ENCODE data around the gene RRAD.

GRCh38 chr16:66970775-66971720 is 45.7 kb upstream of the RRAD start:
- TF ChIP-seq, protein P1, sequence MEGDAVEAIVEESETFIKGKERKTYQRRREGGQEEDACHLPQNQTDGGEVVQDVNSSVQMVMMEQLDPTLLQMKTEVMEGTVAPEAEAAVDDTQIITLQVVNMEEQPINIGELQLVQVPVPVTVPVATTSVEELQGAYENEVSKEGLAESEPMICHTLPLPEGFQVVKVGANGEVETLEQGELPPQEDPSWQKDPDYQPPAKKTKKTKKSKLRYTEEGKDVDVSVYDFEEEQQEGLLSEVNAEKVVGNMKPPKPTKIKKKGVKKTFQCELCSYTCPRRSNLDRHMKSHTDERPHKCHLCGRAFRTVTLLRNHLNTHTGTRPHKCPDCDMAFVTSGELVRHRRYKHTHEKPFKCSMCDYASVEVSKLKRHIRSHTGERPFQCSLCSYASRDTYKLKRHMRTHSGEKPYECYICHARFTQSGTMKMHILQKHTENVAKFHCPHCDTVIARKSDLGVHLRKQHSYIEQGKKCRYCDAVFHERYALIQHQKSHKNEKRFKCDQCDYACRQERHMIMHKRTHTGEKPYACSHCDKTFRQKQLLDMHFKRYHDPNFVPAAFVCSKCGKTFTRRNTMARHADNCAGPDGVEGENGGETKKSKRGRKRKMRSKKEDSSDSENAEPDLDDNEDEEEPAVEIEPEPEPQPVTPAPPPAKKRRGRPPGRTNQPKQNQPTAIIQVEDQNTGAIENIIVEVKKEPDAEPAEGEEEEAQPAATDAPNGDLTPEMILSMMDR (conservative IDR thresholded peaks at IDR 0.05; ENCODE audit: low read depth, low read length) = no peak
- TF ChIP-seq POLR2A (IDR thresholded peaks at IDR 0.05; ENCODE audit: low read depth, low read length) = no peak
- no peak for TF ChIP-seq SMC3 (IDR thresholded peaks at IDR 0.05; ENCODE audit: low read depth, low read length)
- TF ChIP-seq RFX5 (IDR thresholded peaks at IDR 0.05; ENCODE audit: low read depth, low read length) = no peak
- TF ChIP-seq RAD21 (IDR thresholded peaks at IDR 0.05; ENCODE audit: low read length) = no peak
- TF ChIP-seq, protein P2, sequence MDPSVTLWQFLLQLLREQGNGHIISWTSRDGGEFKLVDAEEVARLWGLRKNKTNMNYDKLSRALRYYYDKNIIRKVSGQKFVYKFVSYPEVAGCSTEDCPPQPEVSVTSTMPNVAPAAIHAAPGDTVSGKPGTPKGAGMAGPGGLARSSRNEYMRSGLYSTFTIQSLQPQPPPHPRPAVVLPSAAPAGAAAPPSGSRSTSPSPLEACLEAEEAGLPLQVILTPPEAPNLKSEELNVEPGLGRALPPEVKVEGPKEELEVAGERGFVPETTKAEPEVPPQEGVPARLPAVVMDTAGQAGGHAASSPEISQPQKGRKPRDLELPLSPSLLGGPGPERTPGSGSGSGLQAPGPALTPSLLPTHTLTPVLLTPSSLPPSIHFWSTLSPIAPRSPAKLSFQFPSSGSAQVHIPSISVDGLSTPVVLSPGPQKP (IDR thresholded peaks at IDR 0.05; ENCODE audit: borderline replicate concordance, low read depth, low read length) = no peak
- TF ChIP-seq MAZ (IDR thresholded peaks at IDR 0.05; ENCODE audit: borderline replicate concordance, low read depth, low read length) = no peak

Measured in IMR-90 (cell line).